Ecto neural progenitor cell (in vitro differentiated cells): ENCODE measurements around the gene JAK2.

ENCODE experiments used
- DNase-seq: peaks from one replicate; pipeline ENCODE4 v3.0.0-alpha.2; 2018; ENCODE audit warnings: low spot score

Gene JAK2

DNA sequence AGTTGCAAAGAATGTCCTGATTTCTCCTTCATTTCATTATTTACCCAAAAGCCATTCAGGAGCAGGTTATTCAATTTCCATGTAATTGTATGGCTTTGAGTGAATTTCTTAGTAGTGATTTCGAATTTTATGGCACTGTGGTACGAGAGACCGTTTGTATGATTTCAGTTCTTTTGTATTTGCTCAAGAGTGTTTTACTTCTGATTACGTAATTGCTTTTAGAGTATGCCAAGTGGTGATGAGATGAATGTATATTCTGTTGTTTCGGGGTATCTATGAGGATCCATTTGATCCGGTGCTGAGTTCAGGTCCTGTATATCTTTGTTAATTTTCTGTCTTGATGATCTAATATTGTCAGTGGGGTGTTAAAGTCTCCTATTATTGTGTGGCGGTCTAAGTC lies 159.1 kb downstream of the JAK2 start:
- no peak for DNase-seq

DNA sequence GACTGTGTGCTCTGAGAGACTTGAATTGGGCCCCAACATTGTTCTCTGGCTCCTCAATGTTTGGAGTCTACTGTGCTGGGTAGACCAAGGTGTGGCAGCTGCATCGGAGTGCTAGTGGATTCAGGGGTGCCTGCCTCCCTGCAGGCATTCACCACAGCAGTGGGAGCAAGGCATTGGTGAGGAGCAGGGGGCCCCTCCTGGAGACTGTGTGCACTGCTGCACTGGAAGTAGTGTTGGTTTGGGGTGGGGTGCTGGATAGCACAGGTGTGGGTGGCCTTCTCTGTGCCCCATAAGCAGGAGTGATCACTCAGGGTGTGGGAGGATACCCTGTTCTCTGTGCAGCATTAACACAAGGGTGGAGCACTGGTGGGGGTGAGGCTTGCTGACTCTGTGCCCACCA lies 161.2 kb downstream of the JAK2 start:
- no peak for DNase-seq
